Fibroblast of villous mesenchyme (primary cell): ENCODE results near the gene CGNL1. TPM values are rescaled to one million over a fixed set of nuclear protein-coding genes. Genes with fewer than 3 reads are reported as not detected.
A peak's percentile ranks its signal among the peaks of the same experiment; 100 is the strongest.

Experiments used
- DNase-seq: peaks from one replicate; pipeline ENCODE4 v3.0.0-alpha.2; 2010; ENCODE audit warnings: low read depth
- H3K4me3 ChIP-seq: 2 replicates; pipeline ENCODE4 v1.5.1; 2011; ENCODE audit warnings: low read depth, mild to moderate bottlenecking, low read length
- CTCF ChIP-seq: IDR thresholded peaks from 2 replicates; pipeline ENCODE4 v1.5.1; 2012; ENCODE audit warnings: low read depth, mild to moderate bottlenecking, low read length; ENCODE audit not compliant: insufficient read depth
- total RNA-seq: library from RNA; depleted of rRNA; stranded (reverse); fragments of >200 nt; gene quantifications from 2 replicates; pipeline ENCODE4 v1.2.3, GENCODE V29; 2012

The CGNL1 gene
- total RNA-seq, 1 donor: 0.43 TPM

GRCh38 chr15:57337868-57338411 is 38.4 kb upstream of the CGNL1 start:
- no peak overlapping the region for H3K4me3 ChIP-seq
- peak; percentile 29 for TF ChIP-seq CTCF
- peak; percentile 44 for DNase-seq

DNA sequence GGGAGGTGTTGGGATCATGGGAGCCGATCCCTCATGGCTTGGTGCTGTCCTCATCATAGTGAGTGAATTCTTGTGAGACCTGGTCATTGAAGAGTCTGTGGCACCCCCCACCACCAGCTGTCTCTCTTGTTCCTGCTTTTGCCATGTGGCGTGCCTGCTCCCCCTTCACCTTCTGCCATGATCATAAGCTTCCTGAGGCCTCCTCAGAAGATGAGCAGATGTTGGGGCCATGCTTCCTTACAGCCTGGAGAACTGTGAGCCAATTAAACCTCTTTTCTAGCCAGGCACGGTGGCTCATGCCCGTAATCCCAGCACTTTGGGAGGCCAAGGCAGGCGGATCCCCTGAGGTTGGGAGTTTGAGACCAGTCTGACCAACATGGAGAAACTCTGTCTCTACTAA is 37.0 kb upstream of the CGNL1 start:
- TF ChIP-seq CTCF: no peak

GRCh38 chr15:57340682-57341259 is 35.5 kb upstream of the CGNL1 start:
- H3K4me3 ChIP-seq: no peak overlapping the region
- peak; percentile 75 for DNase-seq
- TF ChIP-seq CTCF: peak; percentile 84

More for the DNA sequence above, 37.0 kb upstream of the CGNL1 start:
- DNase-seq: no peak
- no peak overlapping the region for H3K4me3 ChIP-seq

DNA sequence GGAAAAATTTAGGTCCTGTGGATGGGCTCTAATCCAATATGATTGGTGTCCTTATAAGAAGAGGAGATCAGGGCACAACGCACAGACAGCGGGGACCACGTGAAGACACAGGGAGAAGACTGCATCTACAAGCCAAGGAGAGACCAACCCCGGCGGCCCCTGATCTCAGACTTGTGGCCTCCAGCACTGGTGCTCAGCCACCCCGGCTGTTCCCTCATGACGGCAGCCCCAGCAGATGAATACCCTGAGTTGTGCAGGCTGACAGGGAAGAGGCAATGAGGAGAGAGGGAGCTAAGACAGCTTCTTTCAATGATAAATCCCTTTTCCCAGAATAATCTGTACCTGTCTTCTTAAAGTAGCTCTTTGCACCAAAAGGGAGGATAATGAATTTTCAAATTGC is 33.3 kb upstream of the CGNL1 start:
- DNase-seq: no peak
- H3K4me3 ChIP-seq: no peak overlapping the region
- no peak for TF ChIP-seq CTCF

GRCh38 chr15:57343498-57343897 is 32.8 kb upstream of the CGNL1 start:
- DNase-seq: no peak
- no peak overlapping the region for H3K4me3 ChIP-seq
- TF ChIP-seq CTCF: no peak

GRCh38 chr15:57344282-57344681 is 32.0 kb upstream of the CGNL1 start:
- no peak for DNase-seq
- H3K4me3 ChIP-seq: no peak overlapping the region
- no peak for TF ChIP-seq CTCF

- peak; percentile 45 for TF ChIP-seq CTCF
- no peak overlapping the region for H3K4me3 ChIP-seq
- no peak for DNase-seq
Observed at GRCh38 chr15:57345584-57345983, 30.7 kb upstream of the CGNL1 start.
